ENCODE results near the gene OSBPL8. TPM values are rescaled to one million over a fixed set of nuclear protein-coding genes. Genes with fewer than 3 reads are reported as not detected.
"Not testable (repeated sequence)": the region's sequence is repeated elsewhere in the genome, so short reads cannot be mapped to it uniquely, and the experiment has no call there.

The OSBPL8 gene
- total RNA-seq, 4 donors from 2014 or later = 65.8 to 73.5 (median 66.7) TPM

DNA sequence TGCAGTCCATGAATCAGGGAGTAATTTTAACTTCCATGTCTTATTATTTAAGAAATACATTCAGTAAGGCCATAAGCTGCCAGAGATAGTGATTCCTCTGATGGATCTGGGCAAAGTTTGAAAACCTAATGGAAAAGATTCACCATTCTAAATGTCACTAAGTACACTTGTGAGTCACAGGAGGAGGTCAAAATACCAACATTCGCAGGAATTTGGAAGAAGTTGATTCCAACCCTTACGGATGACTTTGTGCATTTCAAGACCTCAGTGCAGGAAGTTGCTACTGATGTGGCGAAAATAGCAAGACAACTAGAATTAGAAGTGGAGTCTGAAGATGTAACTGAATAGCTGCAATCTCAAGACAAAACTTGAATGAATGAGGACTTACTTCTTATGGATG is 69.8 kb downstream of the OSBPL8 start:
- TF ChIP-seq, protein P1, sequence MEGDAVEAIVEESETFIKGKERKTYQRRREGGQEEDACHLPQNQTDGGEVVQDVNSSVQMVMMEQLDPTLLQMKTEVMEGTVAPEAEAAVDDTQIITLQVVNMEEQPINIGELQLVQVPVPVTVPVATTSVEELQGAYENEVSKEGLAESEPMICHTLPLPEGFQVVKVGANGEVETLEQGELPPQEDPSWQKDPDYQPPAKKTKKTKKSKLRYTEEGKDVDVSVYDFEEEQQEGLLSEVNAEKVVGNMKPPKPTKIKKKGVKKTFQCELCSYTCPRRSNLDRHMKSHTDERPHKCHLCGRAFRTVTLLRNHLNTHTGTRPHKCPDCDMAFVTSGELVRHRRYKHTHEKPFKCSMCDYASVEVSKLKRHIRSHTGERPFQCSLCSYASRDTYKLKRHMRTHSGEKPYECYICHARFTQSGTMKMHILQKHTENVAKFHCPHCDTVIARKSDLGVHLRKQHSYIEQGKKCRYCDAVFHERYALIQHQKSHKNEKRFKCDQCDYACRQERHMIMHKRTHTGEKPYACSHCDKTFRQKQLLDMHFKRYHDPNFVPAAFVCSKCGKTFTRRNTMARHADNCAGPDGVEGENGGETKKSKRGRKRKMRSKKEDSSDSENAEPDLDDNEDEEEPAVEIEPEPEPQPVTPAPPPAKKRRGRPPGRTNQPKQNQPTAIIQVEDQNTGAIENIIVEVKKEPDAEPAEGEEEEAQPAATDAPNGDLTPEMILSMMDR (IDR thresholded peaks at IDR 0.05) = no peak
- TF ChIP-seq POLR2AphosphoS5 (IDR thresholded peaks at IDR 0.05) (no peak), POLR2A (IDR thresholded peaks at IDR 0.05) (no peak), EP300 (IDR thresholded peaks at IDR 0.05) (no peak)
- no peaks in the 10 kb centered on the region for H3K27me3 ChIP-seq
- peaks cover 0 to 23% (median 0%) of the 10 kb centered on the region in 3 donors for H3K9me3 ChIP-seq
- peaks cover 0 to 23% of the 10 kb centered on the region in 2 donors for H3K36me3 ChIP-seq
- WGBS, 2 donors (ENCODE audit: low coverage in 1 of 2) = 86 to 90% methylated on average over 1 to 3 of the region's 3 CpGs
- ATAC-seq = no peak
- H3K4me3 ChIP-seq = no peak overlapping the region
- no peaks in the 10 kb centered on the region for H3K4me1 ChIP-seq
- H3K27ac ChIP-seq = no peak overlapping the region

DNA sequence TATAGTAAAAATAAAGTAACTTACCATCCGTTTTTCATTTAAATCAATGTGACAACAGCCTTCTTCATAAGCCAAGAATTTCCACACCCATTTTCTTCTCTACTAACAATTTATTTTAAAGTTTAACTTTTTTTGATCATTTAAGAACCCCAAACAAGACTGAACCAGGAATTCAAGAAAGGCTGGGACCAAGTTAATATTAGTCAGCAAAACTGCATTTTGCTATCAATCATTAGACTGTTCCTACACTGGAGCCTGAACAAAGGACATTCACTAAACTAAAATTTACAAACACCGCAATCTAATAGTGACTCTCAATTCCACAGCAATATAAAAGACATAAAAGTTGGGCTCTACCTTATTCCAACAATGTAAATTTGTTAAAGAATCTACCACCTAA is 73.6 kb downstream of the OSBPL8 start:
- Histone ChIP-seq H3K9me3 (peaks cover 0 to 4% (median 0%) of the 10 kb centered on the region in 3 donors), H3K27me3 (no peaks in the 10 kb centered on the region), H3K4me1 (no peaks in the 10 kb centered on the region), H3K27ac (no peak overlapping the region), H3K4me3 (no peak overlapping the region), H3K36me3 (peaks cover 0 to 28% of the 10 kb centered on the region in 2 donors)
- WGBS, 2 donors (ENCODE audit: low coverage in 1 of 2) = 72 to 75% methylated on average over 2 of the region's 2 CpGs
- TF ChIP-seq POLR2AphosphoS5 (IDR thresholded peaks at IDR 0.05) (no peak), EP300 (IDR thresholded peaks at IDR 0.05) (no peak), POLR2A (IDR thresholded peaks at IDR 0.05) (no peak)
- TF ChIP-seq, protein P1 (IDR thresholded peaks at IDR 0.05) = no peak
- ATAC-seq = no peak

DNA sequence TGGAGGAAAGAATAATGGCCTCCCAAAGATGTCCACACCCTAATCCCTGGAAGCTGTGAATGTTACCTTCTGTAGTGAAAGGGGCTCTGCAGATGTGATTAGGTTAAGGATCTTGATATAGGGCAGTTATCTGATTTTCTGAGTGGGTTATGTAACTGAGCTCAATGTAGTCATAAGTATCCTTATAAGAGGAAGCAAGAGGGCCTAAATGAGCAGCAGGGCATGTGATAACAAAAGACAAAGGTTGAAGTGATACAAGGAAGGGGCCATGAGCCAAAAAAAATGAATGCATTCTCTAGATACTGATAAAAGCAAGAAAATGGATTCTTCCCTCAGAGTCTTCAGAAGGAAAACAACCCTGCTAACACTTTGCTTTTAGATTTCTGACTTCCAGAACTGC is 78.8 kb downstream of the OSBPL8 start:
- H3K4me1 ChIP-seq = no peaks in the 10 kb centered on the region
- H3K27ac ChIP-seq = no peak overlapping the region
- H3K9me3 ChIP-seq = no peaks in the 10 kb centered on the region
- no peak overlapping the region for H3K4me3 ChIP-seq
- H3K27me3 ChIP-seq = no peaks in the 10 kb centered on the region
- no peak for ATAC-seq
- TF ChIP-seq POLR2AphosphoS5 (IDR thresholded peaks at IDR 0.05) = no peak
- no peak for TF ChIP-seq POLR2A (IDR thresholded peaks at IDR 0.05)
- TF ChIP-seq, protein P1 (IDR thresholded peaks at IDR 0.05) = no peak
- no peak for TF ChIP-seq EP300 (IDR thresholded peaks at IDR 0.05)
- peaks cover 0 to 6% of the 10 kb centered on the region in 2 donors for H3K36me3 ChIP-seq

DNA sequence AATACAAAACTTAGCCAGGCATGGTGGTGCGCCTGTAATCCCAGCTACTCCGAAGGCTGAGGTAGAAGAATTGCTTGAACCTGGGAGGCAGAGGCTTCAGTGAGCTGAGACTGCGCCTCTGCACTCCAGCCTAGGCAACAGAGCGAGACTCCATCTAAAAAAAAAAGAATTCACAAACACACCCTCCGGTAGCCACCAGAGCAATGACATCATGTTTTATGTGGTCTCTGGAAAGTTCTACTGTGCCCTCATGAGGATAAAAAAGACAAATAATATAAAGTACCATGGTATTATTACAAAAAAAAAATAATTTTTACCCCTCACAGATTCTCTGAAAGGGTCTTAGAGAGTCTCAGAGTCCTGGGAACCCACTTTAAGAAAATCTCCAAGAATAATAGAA is 81.5 kb downstream of the OSBPL8 start:
- H3K36me3 ChIP-seq = peaks cover 0 to 3% of the 10 kb centered on the region in 2 donors
- H3K27me3 ChIP-seq = no peaks in the 10 kb centered on the region
- H3K4me1 ChIP-seq = no peaks in the 10 kb centered on the region
- no peak overlapping the region for H3K27ac ChIP-seq
- H3K9me3 ChIP-seq = no peaks in the 10 kb centered on the region
- H3K4me3 ChIP-seq = no peak overlapping the region
- 90 to 100% methylated on average over 3 to 5 of the region's 5 CpGs for WGBS, 2 donors (ENCODE audit: low coverage in 1 of 2)
- TF ChIP-seq, protein P1 (IDR thresholded peaks at IDR 0.05) = no peak
- no peak for TF ChIP-seq POLR2A (IDR thresholded peaks at IDR 0.05)
- ATAC-seq = no peak

DNA sequence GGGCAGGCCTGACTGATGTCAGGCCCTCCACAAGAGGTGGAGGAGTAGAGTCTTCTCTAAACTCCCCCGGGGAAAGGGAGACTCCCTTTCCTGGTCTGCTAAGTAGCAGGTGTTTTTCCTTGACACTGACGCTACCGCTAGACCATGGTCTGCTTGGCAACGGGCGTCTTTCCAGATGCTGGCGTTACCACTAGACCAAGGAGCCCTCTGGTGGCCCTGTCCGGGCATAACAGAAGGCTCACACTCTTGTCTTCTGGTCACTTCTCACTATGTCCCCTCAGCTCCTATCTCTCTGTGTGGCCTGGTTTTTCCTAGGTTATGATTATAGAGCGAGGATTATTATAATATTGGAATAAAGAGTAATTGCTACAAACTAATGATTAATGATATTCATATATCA is 86.7 kb downstream of the OSBPL8 start:
- not testable (repeated sequence) for H3K9me3 ChIP-seq, H3K4me3 ChIP-seq, H3K27me3 ChIP-seq, H3K27ac ChIP-seq, ATAC-seq, H3K36me3 ChIP-seq
- peaks cover 0 to 23% (median 7%) of the 10 kb centered on the region in 3 donors for H3K4me1 ChIP-seq
- 97 to 100% methylated on average over 1 to 8 of the region's 8 CpGs for WGBS, 2 donors (ENCODE audit: low coverage in 1 of 2)
